B cell (primary cell): ENCODE measurements around the gene KRTAP5-8.

Experiments used
- CTCF ChIP-seq: fragments of 200-600 bp; IDR thresholded peaks from one replicate; pipeline ENCODE4 v1.8.0; 2022; ENCODE audit warnings: antibody characterized with exemption, mild to moderate bottlenecking
- EZH2 ChIP-seq: IDR thresholded peaks from 2 replicates; pipeline ENCODE4 v1.6.1; 2012; ENCODE audit warnings: borderline replicate concordance, low read depth, mild to moderate bottlenecking, moderate library complexity, low read length; ENCODE audit not compliant: insufficient read depth, poor library complexity, severe bottlenecking

- TF ChIP-seq CTCF = no peak
- no peak for TF ChIP-seq EZH2
Measured at GRCh38 chr11:71581826-71582225, 44.0 kb downstream of the KRTAP5-8 start.
